Calu3 (cell line): Measurements from ENCODE around the gene GMDS. TPM values are rescaled to one million over a fixed set of nuclear protein-coding genes. Genes with fewer than 3 reads are reported as not detected.

Experiments
- BruUV-seq: library from RNA; stranded (reverse); fragments of 400-500 nt; replicated peaks from 2 replicates; lab custom pipeline; 2021; lab: Mats Ljungman, UMichigan
- CTCF ChIA-PET: fragments of 300-600 bp; sonication (Branson Sonifier 250); formaldehyde crosslinking; loops from one replicate; lab custom pipeline; 2022; ENCODE audit warnings: antibody characterized with exemption; lab: Charles Lee
- DNase-seq: peaks from one replicate; pipeline ENCODE4 v3.0.0; 2022
- H3K27ac Mint-ChIP-seq: one replicate; pipeline ENCODE4 v1.8.0; 2022; ENCODE audit warnings: mixed read lengths; ENCODE audit not compliant: unreplicated experiment
- H3K27me3 Mint-ChIP-seq: one replicate; pipeline ENCODE4 v1.8.0; 2022; ENCODE audit warnings: mixed read lengths; ENCODE audit not compliant: unreplicated experiment
- H3K36me3 Mint-ChIP-seq: one replicate; pipeline ENCODE4 v1.8.0; 2022; ENCODE audit warnings: mild to moderate bottlenecking, moderate library complexity, mixed read lengths; ENCODE audit not compliant: insufficient read depth, unreplicated experiment
- H3K4me1 Mint-ChIP-seq: one replicate; pipeline ENCODE4 v1.8.0; 2022; ENCODE audit warnings: mild to moderate bottlenecking, low read depth, mixed read lengths; ENCODE audit not compliant: unreplicated experiment
- H3K4me3 Mint-ChIP-seq: one replicate; pipeline ENCODE4 v1.8.0; 2022; ENCODE audit warnings: mild to moderate bottlenecking, low read depth, moderate library complexity, mixed read lengths; ENCODE audit not compliant: unreplicated experiment
- H3K9me3 Mint-ChIP-seq: one replicate; pipeline ENCODE4 v1.8.0; 2022; ENCODE audit warnings: low read depth, mixed read lengths; ENCODE audit not compliant: unreplicated experiment
- CTCF ChIP-seq: fragments of 200-600 bp; IDR thresholded peaks from one replicate; pipeline ENCODE4 v1.8.0; 2022; ENCODE audit warnings: antibody characterized with exemption; ENCODE audit not compliant: unreplicated experiment
- intact Hi-C: fragments of 100-400 bp; cut with micrococcal nuclease; formaldehyde crosslinking; loops from one replicate; pipeline ENCODE4 v1.10.0; 2022; ENCODE audit not compliant: unreplicated experiment
- total RNA-seq: library from RNA; stranded (reverse); gene quantifications from 2 replicates; pipeline ENCODE4 v1.2.3, GENCODE V29; 2022

Gene GMDS
- total RNA-seq, 1 experiment from 2014 or later, result 58.2 TPM

- H3K4me3 Mint-ChIP-seq, result no peak overlapping the region
- no peaks in the 10 kb centered on the region for H3K27me3 Mint-ChIP-seq
- H3K36me3 Mint-ChIP-seq, result peaks cover under 1% of the 10 kb centered on the region
- CTCF ChIA-PET, result no interaction called here
- intact Hi-C loops, result no loop called here
- no peak overlapping the region for H3K27ac Mint-ChIP-seq
- no peaks in the 10 kb centered on the region for H3K4me1 Mint-ChIP-seq
- no peak for DNase-seq
- no TSS peak for BruUV-seq
- TF ChIP-seq CTCF, result no peak
- no peaks in the 10 kb centered on the region for H3K9me3 Mint-ChIP-seq
These were observed 620.3 kb downstream of the GMDS start for GRCh38 chr6:1624851-1625781.

- Mint-ChIP-seq H3K36me3 (no peaks in the 10 kb centered on the region), H3K4me1 (no peaks in the 10 kb centered on the region), H3K9me3 (no peaks in the 10 kb centered on the region), H3K4me3 (no peak overlapping the region), H3K27ac (no peak overlapping the region), H3K27me3 (no peaks in the 10 kb centered on the region)
- intact Hi-C loops, result no loop called here
- CTCF ChIA-PET, result no interaction called here
- TF ChIP-seq CTCF, result no peak
- no peak for DNase-seq
- no TSS peak for BruUV-seq
These were observed 621.2 kb downstream of the GMDS start for GRCh38 chr6:1624058-1624850.

- no peak for TF ChIP-seq CTCF
- Mint-ChIP-seq H3K27ac (no peak overlapping the region), H3K4me1 (no peaks in the 10 kb centered on the region), H3K4me3 (no peak overlapping the region), H3K9me3 (no peaks in the 10 kb centered on the region), H3K36me3 (no peaks in the 10 kb centered on the region), H3K27me3 (no peaks in the 10 kb centered on the region)
- TSS peak; percentile 52 for BruUV-seq
- CTCF ChIA-PET, result no interaction called here
- DNase-seq, result no peak
- intact Hi-C loops, result no loop called here
These were observed 621.7 kb downstream of the GMDS start for GRCh38 chr6:1623769-1624057.

GRCh38 chr6:1622851-1623768 is 622.3 kb downstream of the GMDS start:
- no peaks in the 10 kb centered on the region for H3K27me3 Mint-ChIP-seq
- no peak for TF ChIP-seq CTCF
- H3K9me3 Mint-ChIP-seq, result no peaks in the 10 kb centered on the region
- H3K4me3 Mint-ChIP-seq, result no peak overlapping the region
- no TSS peak for BruUV-seq
- no peak overlapping the region for H3K27ac Mint-ChIP-seq
- CTCF ChIA-PET, result no interaction called here
- DNase-seq, result no peak
- no peaks in the 10 kb centered on the region for H3K4me1 Mint-ChIP-seq
- intact Hi-C loops, result no loop called here
- H3K36me3 Mint-ChIP-seq, result no peaks in the 10 kb centered on the region
